Activated CD4-positive, alpha-beta T cell treated with anti-CD3 and anti-CD28 coated beads, Interleukin-2, amount 50 U/mL, for 4 hours (primary cell): ENCODE data around the gene AMOT.
"Not testable (repeated sequence)": the region's sequence is repeated elsewhere in the genome, so short reads cannot be mapped to it uniquely, and the experiment has no call there.

Experiments used
- DNase-seq, 2 experiments: peaks; one replicate each; pipeline ENCODE4 v3.0.0-alpha.2; 2020

Gene AMOT, protein sequence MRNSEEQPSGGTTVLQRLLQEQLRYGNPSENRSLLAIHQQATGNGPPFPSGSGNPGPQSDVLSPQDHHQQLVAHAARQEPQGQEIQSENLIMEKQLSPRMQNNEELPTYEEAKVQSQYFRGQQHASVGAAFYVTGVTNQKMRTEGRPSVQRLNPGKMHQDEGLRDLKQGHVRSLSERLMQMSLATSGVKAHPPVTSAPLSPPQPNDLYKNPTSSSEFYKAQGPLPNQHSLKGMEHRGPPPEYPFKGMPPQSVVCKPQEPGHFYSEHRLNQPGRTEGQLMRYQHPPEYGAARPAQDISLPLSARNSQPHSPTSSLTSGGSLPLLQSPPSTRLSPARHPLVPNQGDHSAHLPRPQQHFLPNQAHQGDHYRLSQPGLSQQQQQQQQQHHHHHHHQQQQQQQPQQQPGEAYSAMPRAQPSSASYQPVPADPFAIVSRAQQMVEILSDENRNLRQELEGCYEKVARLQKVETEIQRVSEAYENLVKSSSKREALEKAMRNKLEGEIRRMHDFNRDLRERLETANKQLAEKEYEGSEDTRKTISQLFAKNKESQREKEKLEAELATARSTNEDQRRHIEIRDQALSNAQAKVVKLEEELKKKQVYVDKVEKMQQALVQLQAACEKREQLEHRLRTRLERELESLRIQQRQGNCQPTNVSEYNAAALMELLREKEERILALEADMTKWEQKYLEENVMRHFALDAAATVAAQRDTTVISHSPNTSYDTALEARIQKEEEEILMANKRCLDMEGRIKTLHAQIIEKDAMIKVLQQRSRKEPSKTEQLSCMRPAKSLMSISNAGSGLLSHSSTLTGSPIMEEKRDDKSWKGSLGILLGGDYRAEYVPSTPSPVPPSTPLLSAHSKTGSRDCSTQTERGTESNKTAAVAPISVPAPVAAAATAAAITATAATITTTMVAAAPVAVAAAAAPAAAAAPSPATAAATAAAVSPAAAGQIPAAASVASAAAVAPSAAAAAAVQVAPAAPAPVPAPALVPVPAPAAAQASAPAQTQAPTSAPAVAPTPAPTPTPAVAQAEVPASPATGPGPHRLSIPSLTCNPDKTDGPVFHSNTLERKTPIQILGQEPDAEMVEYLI

DNA sequence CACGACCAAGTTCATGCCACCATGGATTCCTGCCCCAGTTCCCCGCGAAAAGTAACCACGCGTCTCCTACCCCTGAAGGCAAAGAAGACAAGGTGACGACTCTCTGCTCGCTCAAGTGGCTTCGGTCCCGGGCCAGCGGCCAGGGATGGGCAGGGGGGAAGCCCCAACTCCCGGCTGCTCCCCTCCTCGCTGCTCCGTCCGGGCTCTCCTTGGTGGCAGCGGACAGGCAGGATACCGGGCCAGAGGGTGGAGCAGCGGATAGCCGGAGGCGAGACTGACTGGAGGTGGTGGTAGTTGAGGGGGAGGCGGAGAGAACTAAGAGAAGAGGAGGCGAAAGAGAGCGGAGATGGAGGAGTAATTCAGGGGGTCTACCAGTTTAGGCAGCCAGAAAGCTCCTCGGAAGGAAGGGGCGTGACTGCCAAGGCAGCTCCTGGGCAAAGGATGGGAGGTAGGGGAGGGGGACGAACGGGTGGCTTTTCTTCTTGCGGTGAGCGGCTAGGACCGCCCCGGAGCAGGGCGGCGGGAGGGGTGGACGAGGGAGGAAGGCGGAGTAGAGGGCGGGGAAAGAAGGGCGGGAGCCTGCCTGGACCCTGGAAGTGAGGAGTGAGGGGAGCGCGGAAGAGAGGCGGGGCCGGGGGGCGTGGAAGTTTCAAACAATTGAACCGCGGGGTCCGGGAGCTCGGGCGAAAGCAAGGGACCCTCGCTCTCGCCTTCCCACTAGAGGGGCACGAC lies at the start of gene AMOT:
Gene AMOT (minus strand): TSS at position 450 of the 732 bp plus-strand sequence. CDS start 17,705 bp downstream, outside the sequence.
- DNase-seq = peak; percentile 30 to 37

- DNase-seq = no peak
Observed at GRCh38 chrX:112889400-112889799, 48.8 kb upstream of the AMOT start.

GRCh38 chrX:112888916-112889315 lies 48.3 kb upstream of the AMOT start:
- DNase-seq = no peak

DNA sequence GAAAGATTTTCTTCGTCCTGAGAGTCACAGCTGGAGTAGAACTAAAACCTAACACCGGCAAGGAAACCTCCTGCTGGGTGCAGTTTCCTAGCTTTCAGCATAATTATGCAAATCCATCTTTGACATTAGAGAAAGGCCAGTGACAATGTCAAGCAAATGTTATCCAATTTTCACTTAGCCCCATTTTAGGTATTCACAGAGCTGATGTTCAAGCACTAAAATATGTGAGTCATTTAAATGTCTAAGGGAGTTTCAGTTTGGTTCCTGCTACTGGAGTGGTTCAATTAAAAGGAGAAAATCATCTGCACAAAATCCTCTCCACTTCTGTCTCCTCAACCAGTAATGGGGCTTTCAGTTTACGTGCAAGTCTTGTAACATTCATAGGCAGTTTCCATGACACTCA lies 37.1 kb upstream of the AMOT start:
- DNase-seq = no peak

- DNase-seq = no peak
Observed at GRCh38 chrX:112874614-112875013, 34.0 kb upstream of the AMOT start.

GRCh38 chrX:112874175-112874574 lies 33.5 kb upstream of the AMOT start:
- no peak for DNase-seq

GRCh38 chrX:112868586-112868985 lies 28.0 kb upstream of the AMOT start:
- DNase-seq = no peak

DNA sequence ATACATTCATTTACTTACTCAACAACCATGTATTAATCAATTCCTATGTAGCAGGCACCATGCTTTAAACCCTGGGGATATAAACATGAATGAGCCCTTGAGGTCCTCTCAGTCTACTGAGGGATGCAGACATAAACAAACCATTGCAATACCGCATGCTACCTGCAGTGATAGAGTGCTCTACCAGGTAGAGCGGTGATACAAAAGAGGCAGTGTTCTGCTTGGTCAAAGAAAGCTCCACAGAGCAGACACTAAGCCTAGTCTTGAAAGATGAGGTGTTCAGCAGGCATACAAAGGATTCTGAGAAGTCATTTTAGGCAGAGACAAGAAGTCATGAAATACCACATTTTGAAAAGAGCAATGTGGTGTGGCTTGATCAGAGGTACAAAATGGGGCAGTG lies 26.9 kb upstream of the AMOT start:
- DNase-seq = no peak

GRCh38 chrX:112866175-112866574 lies 25.5 kb upstream of the AMOT start:
- DNase-seq = no peak

DNA sequence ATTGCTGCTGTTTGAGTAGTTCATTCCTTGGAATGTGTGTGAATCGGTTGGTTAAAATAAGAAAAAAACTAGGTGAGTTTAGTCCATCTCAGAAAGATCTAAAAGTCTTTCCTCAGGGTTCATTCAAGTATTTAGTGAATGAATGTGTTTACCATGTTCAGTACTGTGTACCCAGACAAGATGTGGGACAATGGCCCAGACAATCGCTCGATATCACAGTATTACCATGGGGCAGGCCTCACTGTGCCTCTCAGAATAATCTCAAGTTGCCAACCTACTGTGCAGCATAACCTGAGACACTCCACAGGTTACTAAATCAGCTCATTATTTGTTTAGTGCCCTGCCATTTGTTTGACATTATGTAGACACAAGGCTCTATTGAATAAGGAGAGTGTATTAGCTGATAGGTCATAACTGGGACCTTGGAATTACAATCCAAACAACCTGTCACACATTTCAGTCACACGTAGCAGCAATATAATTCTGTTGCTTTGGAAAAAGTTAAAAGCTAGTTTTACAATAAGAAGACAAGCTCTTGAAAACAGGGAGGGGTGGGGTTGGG lies 24.9 kb upstream of the AMOT start:
- DNase-seq = no peak

- DNase-seq = no peak
Observed at GRCh38 chrX:112863850-112864249, 23.2 kb upstream of the AMOT start.

DNA sequence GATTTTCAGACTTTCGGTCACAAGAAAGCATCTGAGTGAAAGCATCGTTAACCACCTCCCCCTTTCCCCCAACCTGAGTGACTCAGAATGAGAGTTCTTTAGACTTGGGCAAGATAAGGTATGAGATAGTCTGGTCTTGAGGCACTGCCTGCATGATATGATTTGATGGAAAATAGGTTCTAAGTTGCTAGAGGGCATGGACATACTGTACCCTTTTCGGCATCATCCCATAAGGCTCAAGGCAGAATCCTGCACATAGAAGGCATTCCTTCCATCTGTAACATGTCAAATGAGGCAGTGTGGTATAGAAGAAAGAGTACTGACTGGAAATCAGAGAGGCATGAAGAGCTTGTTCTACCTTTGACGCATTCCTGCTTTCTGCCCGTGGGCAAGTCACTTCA lies 16.8 kb upstream of the AMOT start:
- no peak for DNase-seq

- not testable (repeated sequence) for DNase-seq
Observed at GRCh38 chrX:112854901-112855300, 14.3 kb upstream of the AMOT start.

- DNase-seq = no peak
Observed at GRCh38 chrX:112852851-112853250, 12.2 kb upstream of the AMOT start.

- no peak for DNase-seq
Observed at GRCh38 chrX:112851806-112852205, 11.2 kb upstream of the AMOT start.

DNA sequence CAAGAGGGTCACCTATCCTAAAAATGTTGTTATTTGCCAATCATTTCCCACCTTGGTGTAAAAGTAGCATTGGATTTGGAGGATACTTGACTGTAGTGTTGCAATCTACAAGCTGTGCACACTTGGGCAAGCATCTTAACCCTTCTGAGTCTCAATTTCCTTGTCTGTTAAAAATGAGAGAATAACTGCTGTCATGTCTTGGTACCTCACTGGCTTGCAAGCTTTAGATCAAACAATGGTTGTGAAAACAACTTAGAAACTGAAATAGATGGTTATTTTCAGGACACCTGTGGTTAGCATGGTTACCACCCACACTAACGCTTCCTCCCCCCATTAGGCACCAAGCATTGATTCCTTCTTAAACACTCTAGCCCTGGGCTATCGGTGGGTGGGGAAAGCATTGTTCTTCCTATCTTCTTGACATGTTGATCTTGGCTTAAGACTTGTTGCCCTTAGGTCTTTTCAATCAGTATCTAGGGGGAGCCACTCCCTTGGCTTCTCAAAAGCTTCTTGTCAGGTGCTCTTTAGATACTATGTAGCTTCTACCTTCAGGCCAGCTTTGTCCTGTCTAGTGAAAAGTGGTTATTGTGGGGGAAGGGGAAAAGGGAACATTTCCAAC lies 10.6 kb upstream of the AMOT start:
- DNase-seq = no peak

GRCh38 chrX:112849016-112849415 lies 8.4 kb upstream of the AMOT start:
- no peak for DNase-seq

DNA sequence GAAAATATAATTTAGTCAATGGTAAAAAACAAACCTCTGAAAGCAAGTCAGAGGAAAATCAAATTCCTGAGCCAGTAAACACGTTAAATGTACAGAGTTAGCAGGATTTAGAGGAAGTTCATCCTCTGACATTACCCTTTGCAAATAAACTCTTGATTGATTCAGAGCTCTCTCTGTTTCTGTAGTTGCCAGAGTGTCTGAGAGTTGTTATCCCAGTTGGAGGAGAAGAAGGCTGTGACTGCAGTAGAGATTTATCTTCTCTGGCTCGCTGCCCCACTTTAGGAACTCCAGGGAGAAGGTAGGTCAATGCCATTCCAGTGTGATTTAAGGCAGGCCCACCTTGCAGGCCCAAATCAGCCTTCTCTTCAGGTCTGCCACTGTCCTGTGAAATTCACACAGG lies 6.2 kb upstream of the AMOT start:
- no peak for DNase-seq

- DNase-seq = no peak
Observed at GRCh38 chrX:112846187-112846586, 5.6 kb upstream of the AMOT start.

DNA sequence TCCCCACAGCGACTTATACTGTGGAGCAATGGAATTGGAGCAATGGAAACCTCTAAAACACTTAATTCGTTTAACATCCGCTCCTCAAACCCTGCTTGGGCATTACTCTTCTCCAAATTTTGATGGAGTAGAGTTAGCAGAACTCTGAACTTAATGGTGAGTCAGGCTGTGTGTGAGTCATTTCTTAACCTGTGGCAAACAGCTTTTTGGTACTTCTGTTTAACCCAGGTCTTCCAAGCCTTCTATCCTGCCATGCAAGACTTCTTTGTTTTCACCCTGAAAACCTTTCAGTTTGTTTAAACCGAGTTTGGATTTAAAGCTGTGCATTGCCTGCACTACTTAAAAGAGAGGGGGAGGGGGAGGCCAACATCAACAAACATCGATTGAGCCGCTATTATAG lies 3.6 kb upstream of the AMOT start:
- no peak for DNase-seq

GRCh38 chrX:112841820-112842157 lies 1.2 kb upstream of the AMOT start:
- no peak for DNase-seq
